Renal cortex interstitium (tissue), 11 donors: ENCODE measurements around the gene FYN. TPM values are rescaled to one million over a fixed set of nuclear protein-coding genes. Genes with fewer than 3 reads are reported as not detected.
A peak's percentile ranks its signal among the peaks of the same experiment; 100 is the strongest.
"Not testable (repeated sequence)": the region's sequence is repeated elsewhere in the genome, so short reads cannot be mapped to it uniquely, and the experiment has no call there.

Experiments
- DNase-seq, 11 donors: peaks; one replicate each; pipeline ENCODE4 v3.0.0-alpha.2; 2013; ENCODE audit warnings: low read depth in 9 of 11, low spot score in 4 of 11; ENCODE audit errors: extremely low read depth in 1 of 11
- polyA plus RNA-seq, 3 donors: library from polyadenylated mRNA; unstranded; fragments of 120-200 nt; gene quantifications; one replicate each; pipeline ENCODE4 v1.2.1, GENCODE V29; 2013; ENCODE audit not compliant: insufficient read length in 3 of 3

Gene FYN
- polyA plus RNA-seq, 3 donors = 137 to 177 (median 176) TPM

GRCh38 chr6:111890988-111891387 lies 17.7 kb upstream of the FYN start:
- DNase-seq = no peak

GRCh38 chr6:111888928-111889695 lies 15.9 kb upstream of the FYN start:
- DNase-seq = peak in 5 of 11 donors; percentile 9 to 36 (median 28)

- DNase-seq = not testable (repeated sequence)
Observed at GRCh38 chr6:111886793-111887192, 13.5 kb upstream of the FYN start.

- DNase-seq = no peak
Observed at GRCh38 chr6:111885373-111886027, 12.2 kb upstream of the FYN start.

- no peak for DNase-seq
Observed at GRCh38 chr6:111884068-111884467, 10.8 kb upstream of the FYN start.

- DNase-seq = no peak
Observed at GRCh38 chr6:111880181-111880888, 7.1 kb upstream of the FYN start.

GRCh38 chr6:111875741-111876140 lies 2.5 kb upstream of the FYN start:
- no peak for DNase-seq

- peak in 3 of 11 donors; percentile 5 to 30 (median 25) for DNase-seq
Observed at GRCh38 chr6:111874025-111874415, 768 bp upstream of the FYN start.

- peak in 9 of 11 donors; percentile 13 to 68 (median 55) for DNase-seq
Observed at GRCh38 chr6:111872401-111873177, 663 bp downstream of the FYN start.

- DNase-seq = peak in 7 of 11 donors; percentile 31 to 67 (median 52)
Observed at GRCh38 chr6:111871725-111872400, 1.4 kb downstream of the FYN start.

GRCh38 chr6:111871207-111871606 lies 2.0 kb downstream of the FYN start:
- DNase-seq = peak in 1 of 11 donors; percentile 7

GRCh38 chr6:111870742-111871064 lies 2.5 kb downstream of the FYN start:
- DNase-seq = peak in 1 of 11 donors; percentile 18

- DNase-seq = no peak
Observed at GRCh38 chr6:111870051-111870741, 3.1 kb downstream of the FYN start.

GRCh38 chr6:111866857-111867256 lies 6.4 kb downstream of the FYN start:
- no peak for DNase-seq

GRCh38 chr6:111865909-111866546 lies 7.2 kb downstream of the FYN start:
- DNase-seq = no peak

- no peak for DNase-seq
Observed at GRCh38 chr6:111865049-111865585, 8.1 kb downstream of the FYN start.
